Effector memory CD8-positive, alpha-beta T cell (primary cell): Measurements from ENCODE around the gene GPR83.
"Not testable (repeated sequence)": the region's sequence is repeated elsewhere in the genome, so short reads cannot be mapped to it uniquely, and the experiment has no call there.

Experiments
- ATAC-seq: fragments of 150-1000 bp; cut with Tn5 transposase; replicated peaks from 2 replicates; pipeline ENCODE4 v1.10.0; 2021; ENCODE audit warnings: mild to moderate bottlenecking, moderate library complexity
- DNase-seq, 3 experiments: peaks; one replicate each; pipeline ENCODE4 v3.0.0; 2021
- H3K27ac Mint-ChIP-seq, 2 donors: one replicate each; pipeline ENCODE4 v1.8.0; 2022; ENCODE audit warnings: mild to moderate bottlenecking in 2 of 2, mixed read lengths in 2 of 2, moderate library complexity in 2 of 2
- H3K27me3 Mint-ChIP-seq, 2 donors: one replicate each; pipeline ENCODE4 v1.8.0; 2022; ENCODE audit warnings: mixed read lengths in 2 of 2
- H3K36me3 Mint-ChIP-seq: one replicate; pipeline ENCODE4 v1.8.0; 2022; ENCODE audit warnings: mild to moderate bottlenecking, moderate library complexity, mixed read lengths; ENCODE audit not compliant: insufficient read depth
- H3K4me1 Mint-ChIP-seq, 2 donors: one replicate each; pipeline ENCODE4 v1.8.0; 2022; ENCODE audit warnings: low read depth in 2 of 2, mixed read lengths in 2 of 2
- H3K4me3 Mint-ChIP-seq, 2 donors: one replicate each; pipeline ENCODE4 v1.8.0; 2022; ENCODE audit warnings: mild to moderate bottlenecking in 2 of 2, mixed read lengths in 2 of 2, moderate library complexity in 2 of 2
- H3K9me3 Mint-ChIP-seq, 2 donors: one replicate each; pipeline ENCODE4 v1.8.0; 2022; ENCODE audit warnings: mixed read lengths in 2 of 2

The GPR83 gene

GRCh38 chr11:94402355-94402754 lies 1.1 kb upstream of the GPR83 start:
- peaks cover 49 to 54% of the 10 kb centered on the region in 2 donors for H3K27me3 Mint-ChIP-seq
- no peak overlapping the region for H3K27ac Mint-ChIP-seq
- ATAC-seq (no peak), DNase-seq (no peak)
- peaks cover 6 to 9% of the 10 kb centered on the region in 2 donors for H3K4me1 Mint-ChIP-seq
- H3K4me3 Mint-ChIP-seq = no peak overlapping the region
- no peaks in the 10 kb centered on the region for H3K36me3 Mint-ChIP-seq
- peaks cover 4 to 7% of the 10 kb centered on the region in 2 donors for H3K9me3 Mint-ChIP-seq

DNA sequence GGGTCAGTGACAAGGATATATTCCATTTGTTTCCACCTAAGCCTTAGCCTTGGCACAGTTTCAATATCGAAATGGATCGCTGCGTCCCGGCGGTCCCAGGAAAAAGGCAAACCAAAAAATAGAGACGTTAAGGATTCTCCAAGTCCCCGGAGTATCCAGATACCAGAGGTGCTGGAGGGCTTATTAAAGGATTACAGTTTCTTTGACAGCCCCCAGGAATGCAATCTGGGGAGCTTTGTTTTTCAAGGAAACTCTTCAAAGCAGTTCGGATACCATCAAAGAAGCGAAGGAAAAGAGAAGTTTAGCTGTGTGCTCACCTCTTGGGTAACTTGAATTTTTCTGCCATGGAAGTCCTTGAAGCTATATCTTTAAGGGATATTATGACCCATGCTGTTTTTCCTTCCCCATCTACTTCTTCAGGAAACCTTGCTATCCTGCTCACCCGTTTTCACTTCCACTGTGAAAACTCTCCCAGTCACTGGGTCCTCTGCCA lies 600 bp upstream of the GPR83 start:
- H3K4me1 Mint-ChIP-seq = peaks cover 6 to 9% of the 10 kb centered on the region in 2 donors
- H3K27ac Mint-ChIP-seq = no peak overlapping the region
- DNase-seq (no peak), ATAC-seq (no peak)
- H3K27me3 Mint-ChIP-seq = peaks cover 49 to 54% of the 10 kb centered on the region in 2 donors
- H3K9me3 Mint-ChIP-seq = peaks cover 2 to 7% of the 10 kb centered on the region in 2 donors
- H3K4me3 Mint-ChIP-seq = no peak overlapping the region
- no peaks in the 10 kb centered on the region for H3K36me3 Mint-ChIP-seq

DNA sequence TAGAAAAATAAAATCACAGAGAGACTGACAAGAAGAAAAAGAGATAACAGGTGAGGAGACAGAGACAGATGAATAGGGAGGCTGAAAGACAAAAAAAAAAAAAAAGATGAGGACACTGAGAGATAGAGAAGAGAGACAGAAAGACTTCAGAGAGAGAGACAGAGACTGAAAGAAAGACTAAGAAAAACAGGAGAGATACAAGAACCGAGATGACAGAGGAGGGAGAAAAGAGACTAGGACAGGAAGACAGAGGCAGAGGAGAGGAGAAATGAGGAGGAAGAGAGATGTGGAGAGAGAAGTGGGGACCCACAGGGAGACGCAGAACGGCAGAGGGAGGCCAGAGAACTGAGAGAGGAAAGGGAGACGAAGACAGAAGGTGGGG lies 771 bp downstream of the GPR83 start:
- H3K36me3 Mint-ChIP-seq = no peaks in the 10 kb centered on the region
- peak overlapping the region in 1 of 2 donors; percentile 1 for H3K4me3 Mint-ChIP-seq
- H3K4me1 Mint-ChIP-seq = peaks cover 6 to 9% of the 10 kb centered on the region in 2 donors
- no peaks in the 10 kb centered on the region for H3K9me3 Mint-ChIP-seq
- no peak for DNase-seq
- H3K27ac Mint-ChIP-seq = no peak overlapping the region
- peaks cover 54 to 62% of the 10 kb centered on the region in 2 donors for H3K27me3 Mint-ChIP-seq
- ATAC-seq = no peak

DNA sequence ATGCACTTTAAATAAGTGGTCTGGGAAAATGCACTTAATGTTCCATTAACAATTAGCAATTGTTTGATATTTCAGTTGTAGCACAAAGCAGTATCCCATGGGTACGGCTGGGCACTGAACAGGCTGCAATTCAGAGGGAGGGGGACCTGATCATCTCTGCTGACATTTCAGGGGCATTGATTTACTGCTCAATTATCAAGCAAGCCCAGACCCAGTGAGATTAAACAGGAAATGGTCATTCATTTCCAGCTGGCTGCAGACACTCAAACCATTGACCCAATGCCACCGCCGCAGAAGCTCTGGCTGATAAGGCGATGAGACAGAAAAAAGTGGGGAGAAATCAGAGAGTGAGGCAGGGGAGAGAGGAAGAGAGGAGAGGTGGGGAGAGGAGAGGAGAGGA lies 1.2 kb downstream of the GPR83 start:
- Mint-ChIP-seq H3K4me3 (peak overlapping the region in 1 of 2 donors; percentile 1), H3K27ac (no peak overlapping the region), H3K4me1 (peaks cover 6 to 9% of the 10 kb centered on the region in 2 donors), H3K36me3 (no peaks in the 10 kb centered on the region), H3K27me3 (peaks cover 57 to 66% of the 10 kb centered on the region in 2 donors), H3K9me3 (no peaks in the 10 kb centered on the region)
- ATAC-seq (no peak), DNase-seq (no peak)

GRCh38 chr11:94398101-94398500 lies 3.1 kb downstream of the GPR83 start:
- no peaks in the 10 kb centered on the region for H3K9me3 Mint-ChIP-seq
- H3K4me1 Mint-ChIP-seq = peaks cover 6 to 9% of the 10 kb centered on the region in 2 donors
- DNase-seq (no peak), ATAC-seq (no peak)
- H3K4me3 Mint-ChIP-seq = no peak overlapping the region
- H3K27ac Mint-ChIP-seq = no peak overlapping the region
- no peaks in the 10 kb centered on the region for H3K36me3 Mint-ChIP-seq
- H3K27me3 Mint-ChIP-seq = peaks cover 57 to 80% of the 10 kb centered on the region in 2 donors

DNA sequence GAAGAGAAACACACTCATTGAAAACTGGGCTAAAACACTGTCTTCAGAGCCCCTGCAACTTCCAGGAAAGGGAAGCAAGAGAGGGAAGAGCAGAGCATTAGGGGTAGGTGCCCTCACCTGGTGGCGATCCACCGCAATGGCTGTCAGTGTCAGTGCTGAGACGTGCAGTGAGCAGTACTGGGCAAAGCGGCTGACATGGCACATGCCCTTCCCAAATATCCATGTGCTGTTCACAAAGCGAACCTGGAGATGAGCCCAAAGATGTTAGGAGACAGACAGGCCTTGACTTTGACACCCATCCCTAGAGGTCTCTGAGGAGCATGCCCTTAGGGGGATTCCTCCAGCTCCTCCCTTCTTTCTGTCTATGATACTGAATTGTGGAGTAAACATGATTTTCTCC lies 4.9 kb downstream of the GPR83 start:
- Mint-ChIP-seq H3K4me1 (peaks cover 6 to 9% of the 10 kb centered on the region in 2 donors), H3K9me3 (peaks cover 0 to 5% of the 10 kb centered on the region in 2 donors), H3K36me3 (no peaks in the 10 kb centered on the region)

DNA sequence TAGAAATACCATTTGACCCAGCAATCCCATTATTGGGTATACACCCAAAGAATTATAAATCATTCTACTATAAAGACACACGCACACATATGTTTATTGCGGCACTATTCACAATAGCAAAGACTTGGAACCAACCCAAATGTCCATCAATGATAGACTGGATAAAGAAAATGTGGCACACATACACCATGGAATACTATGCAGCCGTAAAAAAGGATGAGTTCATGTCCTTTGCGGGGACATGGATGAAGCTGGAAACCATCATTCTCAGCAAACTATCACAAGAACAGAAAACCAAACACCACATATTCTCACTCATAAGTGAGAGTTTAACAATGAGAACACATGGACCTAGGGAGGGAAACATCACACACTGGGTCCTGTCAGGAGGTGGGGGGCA lies 9.3 kb downstream of the GPR83 start:
- not testable (repeated sequence) for DNase-seq, H3K27ac Mint-ChIP-seq, H3K36me3 Mint-ChIP-seq, H3K4me3 Mint-ChIP-seq, ATAC-seq, H3K4me1 Mint-ChIP-seq
- H3K9me3 Mint-ChIP-seq = peaks cover 0 to 10% of the 10 kb centered on the region in 2 donors
- peaks cover 12 to 32% of the 10 kb centered on the region in 2 donors for H3K27me3 Mint-ChIP-seq

More for the DNA sequence above, 4.9 kb downstream of the GPR83 start:
- no peak for ATAC-seq
- Mint-ChIP-seq H3K27ac (no peak overlapping the region), H3K27me3 (peaks cover 45 to 65% of the 10 kb centered on the region in 2 donors), H3K4me3 (no peak overlapping the region)
- DNase-seq = no peak

GRCh38 chr11:94379613-94380012 lies 21.6 kb downstream of the GPR83 start:
- DNase-seq (no peak), ATAC-seq (no peak)
- H3K4me1 Mint-ChIP-seq = no peaks in the 10 kb centered on the region
- no peak overlapping the region for H3K27ac Mint-ChIP-seq
- peaks cover 14 to 44% of the 10 kb centered on the region in 2 donors for H3K27me3 Mint-ChIP-seq
- H3K36me3 Mint-ChIP-seq = no peaks in the 10 kb centered on the region
- H3K9me3 Mint-ChIP-seq = no peaks in the 10 kb centered on the region
- H3K4me3 Mint-ChIP-seq = no peak overlapping the region

DNA sequence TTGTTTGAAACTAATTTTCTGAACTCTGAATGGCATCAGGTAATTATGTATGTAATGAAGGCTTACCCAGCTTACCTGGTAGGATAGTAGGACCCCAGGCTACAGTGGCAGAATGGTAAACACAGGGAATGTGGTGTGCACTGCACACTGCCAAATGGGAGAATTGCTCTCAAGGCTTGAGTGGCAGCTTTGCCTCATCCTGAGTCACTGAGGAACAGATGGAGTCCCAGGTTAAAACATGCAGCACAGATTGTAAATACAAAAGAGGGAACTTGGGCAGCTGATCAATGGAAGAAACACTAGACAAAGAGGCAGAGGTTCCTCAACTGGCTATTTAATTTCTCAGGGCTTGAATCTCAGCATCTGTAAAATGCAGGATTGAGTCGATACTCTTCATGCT lies 24.4 kb downstream of the GPR83 start:
- H3K4me1 Mint-ChIP-seq = no peaks in the 10 kb centered on the region
- H3K27me3 Mint-ChIP-seq = peaks cover 24 to 32% of the 10 kb centered on the region in 2 donors

DNA sequence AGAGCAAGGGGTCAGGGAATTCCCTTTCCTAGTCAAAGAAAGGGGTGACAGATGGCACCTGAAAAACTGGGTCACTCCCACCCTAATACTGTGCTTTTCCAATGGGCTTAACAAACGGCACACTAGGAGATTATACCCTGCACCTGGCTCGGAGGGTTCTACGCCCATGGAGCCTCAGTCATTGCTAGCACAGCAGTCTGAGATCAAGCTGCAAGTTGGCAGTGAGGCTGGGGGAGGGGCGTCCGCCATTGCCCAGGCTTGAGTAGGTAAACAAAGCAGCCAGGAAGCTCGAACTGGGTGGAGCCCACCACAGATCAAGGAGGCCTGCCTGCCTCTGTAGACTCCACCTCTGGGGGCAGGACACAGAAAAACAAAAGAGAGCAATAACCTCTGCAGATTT lies 30.6 kb downstream of the GPR83 start:
- not testable (repeated sequence) for H3K9me3 Mint-ChIP-seq, H3K27ac Mint-ChIP-seq, H3K36me3 Mint-ChIP-seq, H3K4me3 Mint-ChIP-seq, DNase-seq, H3K4me1 Mint-ChIP-seq, ATAC-seq
- peaks cover 20 to 26% of the 10 kb centered on the region in 2 donors for H3K27me3 Mint-ChIP-seq

More for the DNA sequence above, 24.4 kb downstream of the GPR83 start:
- no peak overlapping the region for H3K27ac Mint-ChIP-seq
- no peak overlapping the region for H3K4me3 Mint-ChIP-seq
- ATAC-seq (no peak), DNase-seq (no peak)
- peaks cover 0 to 2% of the 10 kb centered on the region in 2 donors for H3K9me3 Mint-ChIP-seq
- H3K36me3 Mint-ChIP-seq = no peaks in the 10 kb centered on the region

GRCh38 chr11:94350850-94351563 lies 50.2 kb downstream of the GPR83 start:
- H3K27ac Mint-ChIP-seq, H3K4me1 Mint-ChIP-seq, ATAC-seq, H3K36me3 Mint-ChIP-seq, H3K9me3 Mint-ChIP-seq, H3K4me3 Mint-ChIP-seq, DNase-seq: not testable (repeated sequence)
- H3K27me3 Mint-ChIP-seq = peaks cover 70 to 72% of the 10 kb centered on the region in 2 donors

DNA sequence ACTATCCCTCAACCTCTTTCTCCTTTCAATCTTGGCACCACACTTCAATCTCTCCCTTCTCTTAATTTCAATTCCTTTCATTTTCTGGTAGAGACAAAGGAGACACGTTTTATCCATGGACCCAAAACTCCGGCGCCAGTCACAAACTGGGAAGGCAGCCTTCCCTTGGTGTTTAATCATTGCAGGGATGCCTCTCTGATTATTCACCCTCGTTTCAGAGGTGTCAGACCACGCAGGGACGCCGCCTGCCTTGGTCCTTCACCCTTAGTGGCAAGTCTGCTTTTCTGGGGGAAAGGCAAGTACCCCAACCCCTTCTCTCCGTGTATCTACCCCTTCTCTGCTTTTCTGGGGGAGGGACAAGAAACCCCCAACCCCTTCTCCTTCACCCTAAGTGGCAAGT lies 54.9 kb downstream of the GPR83 start:
- not testable (repeated sequence) for H3K9me3 Mint-ChIP-seq, ATAC-seq, H3K27ac Mint-ChIP-seq, H3K4me1 Mint-ChIP-seq, H3K36me3 Mint-ChIP-seq, DNase-seq, H3K4me3 Mint-ChIP-seq
- peaks cover 36 to 49% of the 10 kb centered on the region in 2 donors for H3K27me3 Mint-ChIP-seq

GRCh38 chr11:94343495-94343894 lies 57.7 kb downstream of the GPR83 start:
- no peak for ATAC-seq
- Mint-ChIP-seq H3K27me3 (peaks cover 18 to 37% of the 10 kb centered on the region in 2 donors), H3K36me3 (peaks cover 3% of the 10 kb centered on the region), H3K27ac (peak overlapping the region in 1 of 2 donors; percentile 50), H3K4me1 (no peaks in the 10 kb centered on the region), H3K9me3 (no peaks in the 10 kb centered on the region), H3K4me3 (no peak overlapping the region)
- no peak for DNase-seq

GRCh38 chr11:94342250-94342649 lies 59.0 kb downstream of the GPR83 start:
- H3K4me1 Mint-ChIP-seq = no peaks in the 10 kb centered on the region
- H3K4me3 Mint-ChIP-seq = no peak overlapping the region
- H3K27me3 Mint-ChIP-seq = peaks cover 18 to 32% of the 10 kb centered on the region in 2 donors
- H3K36me3 Mint-ChIP-seq = peaks cover 3% of the 10 kb centered on the region
- no peak overlapping the region for H3K27ac Mint-ChIP-seq
- H3K9me3 Mint-ChIP-seq = no peaks in the 10 kb centered on the region
- no peak for ATAC-seq
- no peak for DNase-seq
